Endothelial cell of umbilical vein (primary cell): ENCODE results near the gene TMEM131. TPM values are rescaled to one million over a fixed set of nuclear protein-coding genes. Genes with fewer than 3 reads are reported as not detected.

Experiments used
- BruUV-seq: library from RNA; stranded (reverse); fragments of 400-500 nt; replicated peaks from 2 replicates; lab custom pipeline; 2021; lab: Mats Ljungman, UMichigan
- CTCF ChIA-PET: fragments of 300-600, 350-600 bp; sonication (Branson Sonifier 250); formaldehyde crosslinking; loops from one replicate; lab custom pipeline; 2021; ENCODE audit warnings: antibody characterized with exemption, inconsistent platforms; lab: Charles Lee
- POLR2A ChIA-PET: fragments of 300-600, 350-600 bp; sonication (Branson Sonifier 250); formaldehyde crosslinking; loops from one replicate; lab custom pipeline; 2021; ENCODE audit warnings: antibody characterized with exemption, inconsistent platforms; lab: Charles Lee
- DNase-seq: peaks from one replicate; pipeline ENCODE4 v3.0.0-alpha.2; 2011; ENCODE audit warnings: low read depth, low spot score
- FAIRE-seq: peaks from 2 replicates; lab custom pipeline; 2011; peaks lifted over from hg19 to GRCh38; lab: Jason Lieb, UNC
- H2AFZ ChIP-seq: 2 replicates; pipeline ENCODE4 v1.6.0; 2012; ENCODE audit warnings: low read depth, low read length, control low read depth, inconsistent platforms
- H3K27ac ChIP-seq: 2 replicates; pipeline ENCODE4 v1.5.1; 2011; ENCODE audit warnings: low read depth, mild to moderate bottlenecking, control low read depth, low read length, moderate library complexity; ENCODE audit not compliant: insufficient read depth
- H3K27me3 ChIP-seq, 2 experiments: 2 replicates each; pipeline versions ENCODE4 v1.6.0 to v1.6.1; 2011; ENCODE audit warnings: low read length in 2 of 2, mixed read lengths in 1 of 2; ENCODE audit not compliant: control insufficient read depth in 2 of 2, insufficient read depth in 2 of 2
- H3K36me3 ChIP-seq, 2 experiments: 2 replicates in 1 of 2; 3 replicates in 1 of 2; pipeline ENCODE4 v1.5.1; 2011; ENCODE audit warnings: low read length in 2 of 2, mild to moderate bottlenecking in 1 of 2, moderate library complexity in 1 of 2; ENCODE audit not compliant: control insufficient read depth in 2 of 2, insufficient read depth in 2 of 2; ENCODE audit errors: extremely low read depth in 1 of 2
- H3K4me1 ChIP-seq: 3 replicates; pipeline ENCODE4 v1.5.1; 2011; ENCODE audit warnings: mild to moderate bottlenecking, low read length; ENCODE audit not compliant: control insufficient read depth, insufficient read depth; ENCODE audit errors: extremely low read depth
- H3K4me2 ChIP-seq: 2 replicates; pipeline ENCODE4 v1.6.1; 2011; ENCODE audit warnings: low read length, control low read depth, mixed read lengths; ENCODE audit not compliant: insufficient read depth
- H3K4me3 ChIP-seq, 3 experiments: fragments of 200-600 bp in 1 of 3; sonication (generic), shearing (Covaris generic) in 1 of 3; replicated peaks in 1 of 3; 2 replicates each; pipeline ENCODE4 v1.5.1; 2011 to 2016; ENCODE audit warnings: control low read depth in 3 of 3, low read length in 3 of 3, mild to moderate bottlenecking in 2 of 3, inconsistent platforms in 1 of 3, low read depth in 1 of 3, moderate library complexity in 1 of 3; ENCODE audit not compliant: insufficient read depth in 1 of 3
- H3K79me2 ChIP-seq: 2 replicates; pipeline ENCODE4 v1.6.0; 2012; ENCODE audit warnings: low read length, inconsistent platforms; ENCODE audit not compliant: control insufficient read depth, insufficient read depth
- H3K9ac ChIP-seq: replicated peaks from 2 replicates; pipeline ENCODE3; 2011; ENCODE audit warnings: low read length, control low read depth; ENCODE audit not compliant: insufficient read depth; ENCODE audit errors: extremely low read depth
- H3K9me1 ChIP-seq: replicated peaks from 3 replicates; pipeline ENCODE4 v1.6.0; 2011; ENCODE audit warnings: mild to moderate bottlenecking, low read length; ENCODE audit not compliant: control insufficient read depth, insufficient read depth; ENCODE audit errors: extremely low read depth
- H3K9me3 ChIP-seq: replicated peaks from 2 replicates; pipeline ENCODE4 v1.5.1; 2012; ENCODE audit warnings: low read length, inconsistent platforms; ENCODE audit not compliant: control insufficient read depth, insufficient read depth
- H4K20me1 ChIP-seq: replicated peaks from 2 replicates; pipeline ENCODE3; 2011; ENCODE audit warnings: mild to moderate bottlenecking, low read length; ENCODE audit not compliant: control insufficient read depth, insufficient read depth; ENCODE audit errors: extremely low read depth
- EZH2 ChIP-seq: IDR thresholded peaks from 2 replicates; pipeline ENCODE4 v1.6.1; 2012; ENCODE audit warnings: borderline replicate concordance, low read depth, mild to moderate bottlenecking, moderate library complexity, low read length, inconsistent platforms; ENCODE audit not compliant: severe bottlenecking
- FOS ChIP-seq: IDR thresholded peaks from 2 replicates; pipeline ENCODE4 v1.6.1; 2011; ENCODE audit warnings: mild to moderate bottlenecking, low read length, moderate library complexity, borderline replicate concordance; ENCODE audit not compliant: insufficient read depth
- GATA2 ChIP-seq: IDR thresholded peaks from 2 replicates; pipeline ENCODE4 v1.7.0; 2011; ENCODE audit warnings: low read depth, mild to moderate bottlenecking, moderate library complexity, mixed read lengths, low read length; ENCODE audit not compliant: insufficient read length, insufficient read depth
- JUN ChIP-seq: IDR thresholded peaks from 2 replicates; pipeline ENCODE4 v1.6.1; 2011; ENCODE audit warnings: borderline replicate concordance, low read depth; ENCODE audit not compliant: insufficient read length, insufficient read depth
- MYC ChIP-seq: IDR thresholded peaks from one replicate; pipeline ENCODE4 v1.6.1; 2011; ENCODE audit warnings: mild to moderate bottlenecking, low read depth, low read length
- POLR2A ChIP-seq: IDR thresholded peaks from 2 replicates; pipeline ENCODE4 v1.6.1; 2012; ENCODE audit warnings: low read depth, mild to moderate bottlenecking, control low read depth, low read length
- POLR2AphosphoS5 ChIP-seq: IDR thresholded peaks from 2 replicates; pipeline ENCODE4 v1.6.1; 2012; ENCODE audit warnings: low read depth, mild to moderate bottlenecking, control low read depth, low read length, moderate library complexity; ENCODE audit not compliant: insufficient read depth
- dilution Hi-C: fragments of 300-500 bp; cut with MboI; formaldehyde crosslinking; loops from one replicate; pipeline ENCODE4 v1.15.0; 2019; ENCODE audit warnings: low sequenced_read_pairs; ENCODE audit not compliant: extremely low pct_ligation_motif_present
- intact Hi-C: fragments of 100-400 bp; cut with micrococcal nuclease; formaldehyde crosslinking; loops from one replicate; pipeline ENCODE4 v1.10.0; 2022
- polyA plus RNA-seq, 4 experiments: library from polyadenylated mRNA; depleted of rRNA in 3 of 4; stranded (reverse) in 3 of 4; unstranded in 1 of 4; fragments of >200 nt; gene quantifications; 2 replicates each; pipeline versions ENCODE4 v1.2.1 to v1.2.3, GENCODE V29; 2011 to 2012; ENCODE audit warnings: missing spikeins in 1 of 4
- total RNA-seq: library from RNA; stranded (reverse); gene quantifications from 2 replicates; pipeline ENCODE4 v1.2.3, GENCODE V29; 2021
- TF ChIP-seq, protein P1 (sequence below), 2 donors: IDR thresholded peaks; 1 replicate in 1 of 2; 2 replicates in 1 of 2; pipeline ENCODE4 v1.5.1; 2011; ENCODE audit warnings: low read length in 2 of 2, mild to moderate bottlenecking in 2 of 2, moderate library complexity in 2 of 2, control low read depth in 1 of 2, inconsistent platforms in 1 of 2, low read depth in 1 of 2; ENCODE audit not compliant: insufficient read depth in 1 of 2; ENCODE audit errors: extremely low read depth in 1 of 2
- TF ChIP-seq, protein P2 (sequence below): IDR thresholded peaks from 2 replicates; pipeline ENCODE4 v1.6.1; 2011; ENCODE audit not compliant: insufficient read depth, insufficient read length

The TMEM131 gene
- total and polyA plus RNA-seq, 2 donors (not counting 3 experiments of a cell fraction or from before 2014, with no cell fraction given) = 12.2 to 28.6 TPM

- BruUV-seq = TSS peak; percentile 70
- H3K9me1 ChIP-seq = no peaks in the 10 kb centered on the region
- no peak overlapping the region for H3K9ac ChIP-seq
- no peaks in the 10 kb centered on the region for H3K79me2 ChIP-seq
- H3K27ac ChIP-seq = no peak overlapping the region
- no peak overlapping the region for H3K4me3 ChIP-seq
- H2AFZ ChIP-seq = no peak overlapping the region
- dilution Hi-C loops (no loop called here), intact Hi-C loops (no loop called here)
- no peak overlapping the region for H3K4me2 ChIP-seq
- H3K36me3 ChIP-seq = peaks cover 0 to 4% of the 10 kb centered on the region in 2 experiments
- no peaks in the 10 kb centered on the region for H4K20me1 ChIP-seq
- H3K4me1 ChIP-seq = no peaks in the 10 kb centered on the region
- FAIRE-seq = no peak
- TF ChIP-seq POLR2A = no peak
- TF ChIP-seq, protein P1, sequence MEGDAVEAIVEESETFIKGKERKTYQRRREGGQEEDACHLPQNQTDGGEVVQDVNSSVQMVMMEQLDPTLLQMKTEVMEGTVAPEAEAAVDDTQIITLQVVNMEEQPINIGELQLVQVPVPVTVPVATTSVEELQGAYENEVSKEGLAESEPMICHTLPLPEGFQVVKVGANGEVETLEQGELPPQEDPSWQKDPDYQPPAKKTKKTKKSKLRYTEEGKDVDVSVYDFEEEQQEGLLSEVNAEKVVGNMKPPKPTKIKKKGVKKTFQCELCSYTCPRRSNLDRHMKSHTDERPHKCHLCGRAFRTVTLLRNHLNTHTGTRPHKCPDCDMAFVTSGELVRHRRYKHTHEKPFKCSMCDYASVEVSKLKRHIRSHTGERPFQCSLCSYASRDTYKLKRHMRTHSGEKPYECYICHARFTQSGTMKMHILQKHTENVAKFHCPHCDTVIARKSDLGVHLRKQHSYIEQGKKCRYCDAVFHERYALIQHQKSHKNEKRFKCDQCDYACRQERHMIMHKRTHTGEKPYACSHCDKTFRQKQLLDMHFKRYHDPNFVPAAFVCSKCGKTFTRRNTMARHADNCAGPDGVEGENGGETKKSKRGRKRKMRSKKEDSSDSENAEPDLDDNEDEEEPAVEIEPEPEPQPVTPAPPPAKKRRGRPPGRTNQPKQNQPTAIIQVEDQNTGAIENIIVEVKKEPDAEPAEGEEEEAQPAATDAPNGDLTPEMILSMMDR (IDR thresholded peaks at IDR 0.05; ENCODE audit: extremely low read depth in 1 of 2, insufficient read depth in 1 of 2, low read depth in 1 of 2, low read length in 2 of 2) = no peak
- TF ChIP-seq, protein P2, sequence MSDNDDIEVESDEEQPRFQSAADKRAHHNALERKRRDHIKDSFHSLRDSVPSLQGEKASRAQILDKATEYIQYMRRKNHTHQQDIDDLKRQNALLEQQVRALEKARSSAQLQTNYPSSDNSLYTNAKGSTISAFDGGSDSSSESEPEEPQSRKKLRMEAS = no peak
- H3K9me3 ChIP-seq = no peaks in the 10 kb centered on the region
- POLR2A ChIA-PET = no interaction called here
- H3K27me3 ChIP-seq = no peaks in the 10 kb centered on the region
- DNase-seq = no peak
- CTCF ChIA-PET = interaction anchor here (2.7 kb wide), 1 partner anchor 14 kb away, joined by 10 read pairs; no protein-coding TSS in a partner anchor
Measured at GRCh38 chr2:97792416-97792815, 203.3 kb downstream of the TMEM131 start.

DNA sequence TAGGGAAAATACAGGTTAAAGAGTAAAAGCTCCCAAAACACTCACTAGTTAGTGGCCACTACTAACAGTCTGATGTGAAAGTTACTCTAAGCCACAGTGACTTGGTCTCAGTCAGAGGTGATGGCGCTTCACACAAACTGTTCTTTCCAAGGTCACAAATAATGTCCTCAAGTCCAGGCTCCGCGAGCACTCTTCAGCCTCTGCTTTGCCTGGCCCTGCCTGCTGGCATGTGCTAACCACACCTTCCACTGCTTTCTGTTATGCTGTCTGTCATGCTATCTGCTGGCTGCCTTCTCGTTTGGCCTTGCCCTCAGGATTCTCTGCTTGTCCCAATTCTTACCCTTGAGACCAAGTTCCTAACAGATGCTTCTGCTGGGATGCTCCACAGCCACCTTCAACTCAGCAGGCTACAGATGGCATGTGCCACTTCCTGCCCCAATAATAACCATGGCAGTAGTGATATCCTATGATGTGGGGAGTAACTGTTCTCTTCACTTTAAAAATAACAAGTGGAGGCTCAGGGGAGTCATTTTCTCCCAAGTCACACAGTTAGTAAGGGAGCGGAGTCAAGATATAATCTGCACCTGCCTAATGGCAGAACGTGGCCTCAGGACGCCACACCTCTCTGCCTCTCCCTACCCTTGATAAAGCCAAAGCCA is 206.6 kb downstream of the TMEM131 start:
- Histone ChIP-seq H2AFZ (no peak overlapping the region), H3K36me3 (peaks cover 0 to 4% of the 10 kb centered on the region in 2 experiments), H3K27me3 (no peaks in the 10 kb centered on the region), H3K79me2 (no peaks in the 10 kb centered on the region), H3K9me1 (no peaks in the 10 kb centered on the region), H3K9me3 (no peaks in the 10 kb centered on the region), H4K20me1 (no peaks in the 10 kb centered on the region), H3K27ac (no peak overlapping the region), H3K4me2 (no peak overlapping the region), H3K4me1 (no peaks in the 10 kb centered on the region), H3K9ac (no peak overlapping the region), H3K4me3 (no peak overlapping the region)
- no peak for DNase-seq
- TF ChIP-seq POLR2A (no peak), EZH2 (no peak), MYC (no peak), GATA2 (no peak), FOS (no peak), POLR2AphosphoS5 (no peak), JUN (no peak)
- TF ChIP-seq, protein P2 = no peak
- TF ChIP-seq, protein P1 (IDR thresholded peaks at IDR 0.05; ENCODE audit: extremely low read depth in 1 of 2, insufficient read depth in 1 of 2, low read depth in 1 of 2, low read length in 2 of 2) = no peak
- BruUV-seq = no TSS peak
- CTCF ChIA-PET = no interaction called here
- intact Hi-C loops (no loop called here), dilution Hi-C loops (no loop called here)
- no peak for FAIRE-seq
- POLR2A ChIA-PET = no interaction called here
